ENCODE results near the gene DCLK1. TPM values are rescaled to one million over a fixed set of nuclear protein-coding genes. Genes with fewer than 3 reads are reported as not detected.

Gene DCLK1
- polyA plus RNA-seq, 4 donors: 4.3 to 39.0 (median 8.9) TPM

DNA sequence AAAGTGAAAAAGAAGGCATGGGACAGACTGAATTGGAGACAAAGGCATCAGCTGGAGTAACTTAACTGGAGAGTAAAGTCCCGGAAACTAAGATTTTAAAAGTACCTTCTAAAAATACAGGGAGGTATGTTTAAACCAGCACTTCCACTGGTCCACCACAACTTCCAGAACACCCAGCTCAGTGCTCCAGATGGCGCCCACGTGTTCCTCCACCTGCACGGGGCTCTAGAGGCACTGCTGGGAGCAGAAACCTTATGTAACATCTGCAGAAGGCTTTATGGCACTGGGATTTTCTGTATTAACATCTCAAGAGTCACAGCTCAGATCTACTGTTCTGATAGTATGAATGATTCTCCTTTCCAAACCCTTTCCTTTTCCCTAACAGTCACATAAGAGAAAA lies 252.1 kb downstream of the DCLK1 start:
- no peak for DNase-seq (ENCODE audit: low read depth in 4 of 4, low spot score in 3 of 4)

DNA sequence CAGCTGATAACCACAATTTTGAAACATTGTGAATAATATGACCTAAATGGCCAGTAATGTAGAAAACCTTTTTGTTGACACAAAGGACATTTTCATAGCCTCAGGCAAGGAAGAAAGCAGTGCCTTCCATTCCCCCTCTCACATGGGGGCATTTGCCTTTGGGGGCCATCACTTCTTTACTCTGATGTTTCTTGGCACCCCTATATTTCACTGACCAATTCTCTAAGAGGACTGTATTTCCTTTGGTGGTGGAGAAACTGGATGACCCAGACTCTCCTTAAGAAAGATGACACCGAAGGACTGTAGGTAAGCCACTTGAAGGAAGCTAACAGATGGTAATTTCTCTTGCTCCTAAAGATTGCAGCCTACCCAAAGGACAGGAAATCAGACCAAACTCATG lies 254.6 kb downstream of the DCLK1 start:
- DNase-seq (ENCODE audit: low read depth in 4 of 4, low spot score in 3 of 4): no peak

DNA sequence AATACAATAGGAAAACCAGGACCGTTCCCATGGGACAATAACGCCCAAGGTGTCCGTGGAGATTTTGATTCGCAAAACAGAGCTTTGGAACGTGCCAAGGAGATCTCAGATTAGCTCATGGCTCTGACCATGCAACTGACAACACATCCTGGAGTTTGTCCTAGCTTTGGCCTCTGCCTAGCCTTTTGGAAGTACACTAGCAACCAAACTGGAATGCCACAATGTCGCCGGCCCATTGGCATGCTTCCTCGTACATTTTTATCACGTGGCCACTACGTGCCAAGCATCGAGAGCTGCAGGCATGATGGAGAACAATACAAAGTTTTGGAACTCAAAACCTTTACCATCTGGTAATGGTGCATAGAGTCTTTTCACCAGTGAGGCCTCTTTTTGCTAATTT lies 256.5 kb downstream of the DCLK1 start:
- DNase-seq (ENCODE audit: low read depth in 4 of 4, low spot score in 3 of 4): no peak

DNA sequence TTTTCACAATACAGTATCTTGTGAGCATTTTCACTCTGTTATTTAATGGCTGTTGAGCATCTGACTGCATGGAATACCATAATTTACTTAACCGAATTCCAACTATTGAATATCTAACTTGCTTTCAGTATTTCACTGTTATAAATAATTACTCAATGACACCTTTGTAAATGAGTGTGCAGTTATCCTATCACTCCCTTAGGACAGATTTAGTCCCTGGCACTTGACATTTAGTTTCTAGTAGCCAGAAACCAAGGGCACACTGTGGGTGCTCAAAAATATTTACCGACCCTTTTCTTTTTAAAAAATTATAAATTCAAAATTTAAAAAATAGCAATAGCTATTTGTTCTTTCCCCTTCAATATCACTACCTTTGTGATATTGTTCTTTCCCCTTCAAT lies 258.8 kb downstream of the DCLK1 start:
- no peak for DNase-seq (ENCODE audit: low read depth in 4 of 4, low spot score in 3 of 4)

DNA sequence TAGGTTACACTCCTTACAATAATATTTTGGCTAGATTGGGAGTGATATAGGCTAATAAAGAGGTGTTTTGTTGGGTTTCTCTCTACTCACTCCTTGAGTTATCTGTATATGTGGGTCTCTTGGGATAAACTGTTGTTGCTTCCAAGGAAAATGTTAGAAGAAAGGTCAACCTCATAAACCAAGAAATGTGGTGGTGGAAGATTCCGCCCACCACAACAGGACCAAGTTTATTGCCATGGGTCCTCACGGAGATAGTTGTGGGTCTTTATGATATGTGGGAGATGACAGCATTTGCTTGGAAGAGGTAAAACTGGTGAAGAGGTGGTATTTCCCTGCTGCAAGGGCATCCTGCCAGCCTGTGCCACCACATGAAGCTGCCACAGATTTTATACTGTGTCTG lies 259.6 kb downstream of the DCLK1 start:
- no peak for DNase-seq (ENCODE audit: low read depth in 4 of 4, low spot score in 3 of 4)

DNA sequence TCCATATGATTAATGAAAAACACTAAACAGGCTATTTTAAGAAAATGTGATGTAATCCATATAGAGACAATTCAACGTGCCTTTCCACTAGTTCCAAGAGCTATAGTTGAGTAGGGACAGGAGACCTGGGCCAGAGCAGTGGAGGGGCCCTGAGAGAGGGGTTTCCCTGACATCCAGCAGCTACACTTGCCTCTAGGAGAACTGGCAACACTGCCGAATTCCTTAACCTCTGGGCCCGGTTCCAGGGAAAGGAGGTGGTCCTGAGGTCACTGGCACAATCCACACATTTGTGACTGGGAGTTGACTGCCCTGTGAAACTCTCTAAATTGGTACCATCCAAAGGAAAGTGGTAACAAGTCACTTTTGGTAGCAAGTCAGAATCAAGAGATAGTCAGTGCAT lies 264.4 kb downstream of the DCLK1 start:
- no peak for DNase-seq (ENCODE audit: low read depth in 4 of 4, low spot score in 3 of 4)

DNA sequence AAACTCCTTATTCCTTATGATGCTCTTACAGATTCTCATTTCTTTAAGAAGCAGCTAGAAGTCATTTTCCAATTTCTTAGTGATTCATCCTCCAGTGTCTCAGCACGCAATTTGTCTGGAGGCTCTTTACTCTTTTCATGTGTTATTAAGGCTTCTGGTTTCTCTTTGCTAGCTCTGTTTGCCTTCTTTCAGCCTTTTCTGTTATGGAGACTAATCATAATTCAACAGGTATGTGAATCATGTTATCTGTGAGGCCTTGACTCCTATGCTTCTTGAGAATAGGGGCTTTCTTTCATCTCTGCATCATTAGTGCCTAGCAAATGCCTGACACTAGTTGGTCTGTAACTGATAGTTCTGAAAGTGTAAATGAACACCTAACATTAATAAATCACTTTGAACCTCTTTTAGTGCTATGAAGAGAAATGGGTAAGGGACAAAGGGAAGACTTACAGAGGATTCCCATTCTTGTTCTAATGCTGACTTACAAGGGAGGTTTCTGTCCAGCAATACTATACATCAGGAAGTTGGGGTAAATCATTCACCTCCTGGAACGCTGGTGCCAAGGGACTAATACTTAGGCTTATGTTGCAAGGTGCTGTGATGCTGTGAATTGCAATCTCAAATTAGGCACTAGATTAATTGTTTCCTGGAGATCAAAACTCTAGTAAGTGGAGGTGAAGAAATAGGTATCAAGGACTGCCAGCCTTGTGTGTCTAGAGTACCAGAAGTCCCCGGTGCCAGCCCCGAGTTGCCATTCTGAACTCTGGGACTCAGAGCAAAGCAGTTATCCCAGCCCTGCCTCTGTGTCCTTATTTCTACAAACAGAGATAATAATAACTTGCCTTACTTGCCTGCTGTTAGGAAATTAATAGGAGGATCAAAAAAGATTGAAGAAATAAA lies 265.6 kb downstream of the DCLK1 start:
- peak in 1 of 4 donors; percentile 40 for DNase-seq (ENCODE audit: low read depth in 4 of 4, low spot score in 3 of 4)

DNA sequence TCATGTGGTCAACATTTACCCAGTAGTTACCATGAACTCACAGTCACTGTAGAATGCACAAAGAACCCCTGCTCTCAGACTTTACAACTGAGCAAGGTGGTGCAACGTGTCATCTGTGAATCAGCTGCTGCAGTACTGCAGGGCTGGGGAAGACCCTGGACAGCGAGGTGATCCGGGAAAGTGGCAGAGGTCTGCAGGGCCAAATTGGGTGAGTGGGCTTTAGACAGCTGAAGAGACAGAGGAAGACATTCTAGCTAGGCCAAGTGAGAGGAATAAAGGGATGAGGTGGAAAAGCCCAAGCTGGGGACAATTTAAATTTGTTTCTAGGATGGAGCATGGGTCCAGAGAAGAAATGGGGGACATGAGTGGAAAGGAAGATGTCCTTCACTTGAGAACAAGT lies 270.5 kb downstream of the DCLK1 start:
- no peak for DNase-seq (ENCODE audit: low read depth in 4 of 4, low spot score in 3 of 4)

DNA sequence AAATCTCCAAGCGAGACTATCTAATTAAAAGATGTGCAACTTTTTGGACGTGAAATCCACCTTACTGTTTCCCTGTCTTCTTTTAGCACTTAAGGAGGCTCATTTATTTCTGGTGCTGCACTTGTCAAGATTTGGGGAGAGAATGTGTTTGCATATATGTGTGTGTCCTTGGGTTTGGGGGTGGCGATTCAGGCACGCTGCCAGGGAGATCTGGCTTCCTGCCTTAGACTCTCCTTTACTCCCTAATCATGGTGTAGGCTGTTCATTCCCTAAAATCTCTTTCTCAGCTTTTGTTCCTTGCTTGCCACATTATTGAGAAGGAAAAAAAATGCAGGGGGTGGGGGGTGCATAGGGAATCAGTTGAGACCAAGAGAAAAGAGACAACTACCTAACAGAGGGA lies 271.2 kb downstream of the DCLK1 start:
- no peak for DNase-seq (ENCODE audit: low read depth in 4 of 4, low spot score in 3 of 4)

DNA sequence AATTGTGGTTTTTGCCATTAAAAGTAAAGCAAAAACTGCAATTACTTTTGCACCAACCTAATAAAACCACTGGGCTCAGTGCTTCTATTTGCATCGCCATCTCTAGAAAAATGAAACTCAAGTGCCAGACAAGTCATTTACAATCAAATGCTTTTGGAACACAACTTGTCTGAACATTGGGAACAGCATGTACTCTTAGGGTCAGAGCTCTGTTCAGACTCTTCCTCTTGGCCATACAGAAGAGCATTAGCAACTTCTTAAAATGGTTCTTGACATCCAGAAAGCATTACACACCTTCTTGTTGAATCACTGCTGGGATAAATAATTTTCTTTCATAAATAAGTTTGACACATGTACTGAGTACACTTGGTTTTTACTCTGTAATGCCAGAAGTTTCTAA lies 272.5 kb downstream of the DCLK1 start:
- DNase-seq (ENCODE audit: low read depth in 4 of 4, low spot score in 3 of 4): no peak

DNA sequence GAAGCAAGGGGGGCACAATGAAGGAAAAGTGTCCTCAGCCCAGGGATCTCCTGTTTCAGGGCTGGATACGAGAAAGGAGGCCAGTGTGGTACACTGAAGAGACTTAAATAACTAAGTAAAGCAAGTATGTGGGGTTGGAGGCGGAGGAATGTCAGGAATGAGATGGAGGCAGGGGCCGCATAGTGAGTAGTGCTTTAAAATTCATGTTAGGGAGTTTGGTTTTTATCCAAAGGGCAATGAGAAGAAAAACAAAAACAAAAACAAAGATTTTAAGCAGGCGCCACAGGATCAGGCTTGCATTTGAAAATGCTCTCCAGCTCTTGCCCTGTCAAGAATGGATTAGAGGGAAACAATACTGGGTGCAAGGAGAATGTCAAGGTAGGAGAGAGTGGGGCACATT lies 273.4 kb downstream of the DCLK1 start:
- no peak for DNase-seq (ENCODE audit: low read depth in 4 of 4, low spot score in 3 of 4)

DNA sequence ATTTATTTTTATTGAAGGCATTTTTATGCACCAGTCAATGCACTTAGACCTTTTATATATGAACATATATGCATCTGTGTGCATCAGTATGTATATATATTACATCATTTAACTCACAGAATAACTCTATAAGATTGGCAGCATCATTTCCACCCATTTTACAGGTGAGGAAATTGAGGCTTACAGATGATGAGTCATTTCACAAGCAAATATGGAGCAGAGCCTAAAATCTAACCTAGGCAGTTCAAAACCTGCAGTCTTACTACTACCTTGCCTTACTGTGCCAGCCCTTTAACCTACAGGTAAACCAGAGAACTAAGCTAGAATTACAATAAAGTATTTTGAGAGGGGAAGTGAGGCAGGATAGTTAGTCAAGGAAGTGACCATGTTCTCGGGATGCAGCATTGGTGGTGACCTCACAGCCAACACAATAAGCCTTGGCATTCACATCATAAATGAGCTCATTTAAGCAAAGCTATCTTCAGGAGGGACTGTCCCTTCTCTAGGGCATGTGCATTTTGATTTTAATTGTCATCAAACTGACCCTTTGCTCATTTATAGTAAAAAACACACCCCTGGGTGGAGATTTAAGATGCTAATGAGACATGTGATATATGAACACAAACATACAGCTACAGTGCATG lies 274.3 kb downstream of the DCLK1 start:
- DNase-seq (ENCODE audit: low read depth in 4 of 4, low spot score in 3 of 4): no peak

DNA sequence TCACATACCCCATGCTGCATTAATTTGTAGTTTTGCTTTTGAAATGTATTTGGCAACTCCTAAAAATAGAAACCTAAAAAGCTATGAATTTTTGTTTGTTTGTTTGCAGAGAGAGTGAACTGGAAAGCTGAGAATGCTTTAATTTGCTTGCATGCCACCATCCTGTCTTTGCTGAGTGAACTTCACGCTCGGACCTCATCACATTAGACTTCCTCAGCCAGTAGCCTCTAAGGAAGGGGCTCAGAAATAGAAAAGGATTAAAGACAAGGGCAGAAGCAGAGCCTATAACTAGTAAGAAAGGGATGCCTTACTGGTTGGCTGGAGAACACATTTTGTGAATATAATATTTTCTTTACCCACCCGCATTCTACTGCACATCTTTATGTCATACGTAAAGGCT lies 275.1 kb downstream of the DCLK1 start:
- no peak for DNase-seq (ENCODE audit: low read depth in 4 of 4, low spot score in 3 of 4)

DNA sequence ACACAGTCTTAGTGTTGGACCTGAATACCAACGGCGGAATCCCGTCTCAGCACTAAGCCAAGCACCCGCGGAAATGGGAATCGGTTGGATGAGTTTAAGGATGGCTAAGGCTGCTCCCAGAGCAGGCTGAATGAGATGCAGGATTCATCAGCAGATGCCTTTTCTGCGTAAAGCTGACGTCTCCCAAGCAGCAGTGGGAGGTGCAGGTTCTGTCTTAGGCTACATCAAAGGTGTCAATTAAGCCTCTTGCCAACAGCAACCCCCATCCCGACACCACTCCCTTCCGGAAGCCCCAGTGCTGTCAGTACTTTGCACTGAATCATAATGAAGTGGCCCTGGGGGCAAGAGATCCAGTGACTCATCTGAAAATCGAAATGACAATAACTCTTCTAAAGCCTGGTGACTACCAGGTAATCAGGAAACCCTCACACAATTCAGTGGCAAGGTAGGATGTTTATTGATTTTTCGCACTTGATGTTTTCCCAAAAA lies 275.6 kb downstream of the DCLK1 start:
- no peak for DNase-seq (ENCODE audit: low read depth in 4 of 4, low spot score in 3 of 4)

DNA sequence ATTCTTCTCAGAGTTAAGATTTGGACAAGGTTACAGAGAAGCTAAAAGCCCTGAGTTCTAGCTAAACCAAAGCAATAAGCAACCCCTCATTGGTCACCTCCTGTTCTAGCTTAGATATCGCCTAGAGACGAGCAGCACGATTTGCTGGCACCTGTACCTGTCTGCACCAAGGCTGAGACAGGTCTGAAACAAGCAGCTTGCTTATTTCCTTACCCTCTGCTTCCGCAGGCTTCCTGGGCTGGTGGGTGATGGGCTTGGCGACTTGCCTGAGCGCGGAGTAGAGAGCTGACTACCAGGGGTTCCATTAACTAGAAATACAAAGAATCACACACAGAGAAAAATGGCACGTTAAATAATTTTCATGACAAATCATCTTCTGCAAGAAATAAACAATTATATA lies 276.9 kb downstream of the DCLK1 start:
- DNase-seq (ENCODE audit: low read depth in 4 of 4, low spot score in 3 of 4): no peak

DNA sequence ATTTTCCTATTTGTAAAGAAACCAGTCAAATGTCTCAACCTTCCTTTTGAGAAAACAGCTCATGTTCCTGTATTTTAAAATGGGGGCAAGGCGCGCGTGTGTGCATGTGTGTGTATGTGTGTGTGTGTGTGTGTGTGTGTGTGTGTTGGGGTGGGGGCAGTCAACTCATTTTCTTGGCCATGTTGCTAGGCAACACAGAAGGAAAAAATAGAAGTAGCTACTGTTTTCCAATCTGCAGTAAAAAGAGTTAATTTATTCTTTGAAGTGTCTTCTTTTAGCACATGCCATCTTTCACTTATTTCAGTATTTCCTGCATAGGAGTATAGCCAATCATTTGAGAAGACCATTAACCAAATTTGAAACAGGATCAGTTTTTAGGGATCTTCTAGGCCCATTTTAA lies 279.3 kb downstream of the DCLK1 start:
- DNase-seq (ENCODE audit: low read depth in 4 of 4, low spot score in 3 of 4): no peak

DNA sequence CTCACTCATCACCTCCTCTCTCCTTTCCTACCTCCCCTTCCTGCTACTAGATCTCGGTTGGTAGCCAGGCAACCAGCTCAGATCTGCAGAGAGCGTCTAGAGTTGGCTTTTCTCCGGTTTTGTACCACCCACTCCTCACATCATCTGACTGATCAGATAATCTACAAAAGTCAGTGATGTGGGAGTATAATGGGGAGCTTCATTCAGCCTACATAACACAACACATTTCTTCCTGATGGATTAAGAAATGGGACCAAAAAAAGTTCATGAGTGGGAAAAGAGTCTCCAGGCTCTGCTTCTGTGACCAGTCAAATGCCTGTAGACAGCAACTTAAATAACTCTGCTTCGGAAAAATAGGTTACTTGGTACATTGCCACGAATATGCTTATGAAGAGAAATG lies 279.8 kb downstream of the DCLK1 start:
- no peak for DNase-seq (ENCODE audit: low read depth in 4 of 4, low spot score in 3 of 4)

DNA sequence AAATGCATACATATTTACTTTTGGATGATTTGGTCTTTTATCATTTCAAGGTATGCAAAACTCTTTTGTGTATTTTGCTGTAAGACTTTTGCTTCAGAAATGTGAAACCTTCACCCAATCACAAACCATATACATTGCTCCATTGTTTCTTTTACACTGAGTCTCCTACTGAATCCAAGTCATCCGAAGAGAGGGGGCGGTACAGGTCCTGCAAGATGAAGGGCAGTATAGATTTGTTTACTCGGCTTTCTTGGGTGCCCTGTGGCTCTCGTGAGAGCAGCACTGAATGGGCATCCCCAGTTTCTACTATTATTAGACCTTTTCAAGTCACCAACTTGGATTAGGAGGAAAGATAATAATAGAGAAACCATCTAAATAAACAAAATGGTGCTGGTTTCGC lies 280.6 kb downstream of the DCLK1 start:
- DNase-seq (ENCODE audit: low read depth in 4 of 4, low spot score in 3 of 4): no peak

DNA sequence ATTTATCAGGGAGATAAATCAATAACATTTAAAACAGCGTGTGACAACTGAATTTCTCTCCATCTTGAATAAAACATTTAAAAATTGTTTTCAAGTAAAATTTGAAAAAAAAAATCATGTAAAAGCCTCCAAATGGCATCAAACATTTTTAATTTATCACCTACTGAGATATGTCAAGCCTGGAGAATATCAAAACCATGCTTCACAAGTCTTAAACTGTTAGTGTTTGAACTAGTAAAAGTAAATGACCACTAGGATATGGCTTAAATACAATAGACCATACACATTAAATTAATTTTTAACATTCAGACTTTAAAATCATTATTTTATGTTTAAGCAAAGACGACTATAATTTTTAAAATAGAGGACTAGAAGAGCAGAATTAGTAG lies 281.9 kb downstream of the DCLK1 start:
- no peak for DNase-seq (ENCODE audit: low read depth in 4 of 4, low spot score in 3 of 4)

DNA sequence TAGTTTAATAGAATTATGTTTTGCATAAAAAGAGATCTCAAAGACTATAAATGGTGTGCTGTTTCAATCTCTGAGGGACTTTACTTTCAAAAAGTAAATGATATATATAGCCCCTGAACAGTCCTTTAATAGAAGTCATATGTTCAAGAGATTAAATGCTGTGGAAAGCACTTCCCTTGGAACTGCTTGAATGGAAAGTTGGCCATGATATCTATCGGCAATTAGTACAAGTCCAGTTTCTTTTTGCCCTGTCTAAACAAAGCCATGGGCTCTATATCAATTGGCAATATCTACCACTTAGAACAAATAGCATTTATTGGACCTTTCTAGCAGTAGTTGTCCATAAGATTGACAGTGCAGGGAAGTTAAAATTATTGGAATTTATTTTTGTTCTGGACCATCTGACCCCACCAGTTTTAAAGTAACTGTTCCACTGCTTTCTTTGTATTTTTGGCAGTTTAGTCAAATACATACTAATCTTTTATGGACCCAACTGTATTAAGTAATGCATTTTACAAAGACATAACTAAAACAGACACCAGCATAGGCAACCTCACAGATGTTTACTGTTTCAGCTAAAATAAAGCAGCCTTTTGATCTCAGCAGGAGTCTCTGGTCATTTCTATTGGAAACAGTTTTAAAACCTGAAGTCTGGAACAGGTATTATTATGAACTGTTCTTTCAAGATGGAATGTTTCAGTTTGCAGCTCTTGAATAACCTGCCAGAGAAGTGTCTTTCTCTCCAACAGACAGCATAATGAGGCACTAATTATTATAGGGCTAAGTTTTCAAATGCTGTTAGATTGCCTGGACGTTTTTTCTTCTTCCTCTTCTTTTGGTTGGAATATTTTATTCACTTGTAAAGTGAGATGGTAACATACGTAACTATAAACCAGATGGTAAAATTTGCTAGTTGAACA lies 282.6 kb downstream of the DCLK1 start:
- DNase-seq (ENCODE audit: low read depth in 4 of 4, low spot score in 3 of 4): no peak

DNA sequence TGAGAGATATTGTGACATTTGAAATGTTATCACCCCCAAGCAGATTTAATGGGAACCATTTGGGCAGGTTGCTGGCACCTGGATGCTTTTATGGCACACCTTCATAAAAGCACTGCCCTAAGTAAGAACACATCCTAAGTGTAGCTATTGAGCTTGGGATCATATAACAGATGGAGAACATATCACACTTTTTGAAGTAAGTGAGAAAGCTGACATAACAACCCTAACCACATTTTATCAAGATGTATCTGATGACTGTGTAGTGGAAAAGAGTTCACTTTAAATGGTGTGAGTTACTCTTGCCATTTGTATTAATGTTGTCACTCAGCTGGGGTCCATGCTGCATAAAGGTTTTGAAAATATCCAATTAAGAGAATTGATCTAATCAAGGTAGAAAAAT lies 287.9 kb downstream of the DCLK1 start:
- no peak for DNase-seq (ENCODE audit: low read depth in 4 of 4, low spot score in 3 of 4)
